ENCODE data around the gene SIRPD.

SIRPD gene

DNA sequence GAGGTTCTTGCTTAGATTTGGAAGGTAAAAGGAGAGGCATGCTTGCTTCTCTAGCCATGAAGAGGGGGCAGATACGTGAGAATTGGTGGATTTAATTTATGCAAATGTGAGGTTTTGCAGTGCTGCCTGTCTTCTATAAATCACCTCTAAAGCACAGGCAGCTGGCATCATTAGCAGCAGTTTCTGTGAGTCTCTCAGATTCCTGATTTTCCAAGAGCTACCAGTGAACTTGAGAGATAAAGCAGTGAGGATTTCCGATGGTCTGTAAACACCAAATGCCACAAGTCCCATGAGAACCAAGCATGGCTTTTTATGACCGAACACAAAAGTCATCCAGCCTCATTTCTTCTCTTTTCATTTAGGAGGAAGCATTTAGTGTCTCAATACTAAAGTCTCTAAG lies 63.1 kb downstream of the SIRPD start:
- DNase-seq (ENCODE audit: low spot score): no peak

DNA sequence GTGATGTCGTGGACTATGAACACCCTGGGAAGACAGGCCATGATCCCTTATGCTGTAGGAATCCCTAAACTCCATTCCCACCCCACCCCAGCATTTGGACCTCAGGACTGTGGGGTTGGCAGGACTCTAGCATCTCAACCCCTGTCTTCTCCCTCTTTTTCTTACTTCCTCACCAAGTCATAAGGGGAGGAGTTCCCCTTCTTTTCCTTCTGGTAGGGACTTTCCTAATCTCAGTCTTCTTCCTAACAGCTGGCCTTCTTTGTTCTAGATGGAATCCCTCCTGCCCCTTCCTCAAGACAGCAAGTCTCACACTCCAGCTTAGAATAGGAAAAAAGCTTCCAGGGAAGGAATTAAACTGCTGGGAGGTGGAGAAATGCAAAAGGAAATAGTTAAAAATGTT lies 64.0 kb downstream of the SIRPD start:
- DNase-seq (ENCODE audit: low spot score): no peak

DNA sequence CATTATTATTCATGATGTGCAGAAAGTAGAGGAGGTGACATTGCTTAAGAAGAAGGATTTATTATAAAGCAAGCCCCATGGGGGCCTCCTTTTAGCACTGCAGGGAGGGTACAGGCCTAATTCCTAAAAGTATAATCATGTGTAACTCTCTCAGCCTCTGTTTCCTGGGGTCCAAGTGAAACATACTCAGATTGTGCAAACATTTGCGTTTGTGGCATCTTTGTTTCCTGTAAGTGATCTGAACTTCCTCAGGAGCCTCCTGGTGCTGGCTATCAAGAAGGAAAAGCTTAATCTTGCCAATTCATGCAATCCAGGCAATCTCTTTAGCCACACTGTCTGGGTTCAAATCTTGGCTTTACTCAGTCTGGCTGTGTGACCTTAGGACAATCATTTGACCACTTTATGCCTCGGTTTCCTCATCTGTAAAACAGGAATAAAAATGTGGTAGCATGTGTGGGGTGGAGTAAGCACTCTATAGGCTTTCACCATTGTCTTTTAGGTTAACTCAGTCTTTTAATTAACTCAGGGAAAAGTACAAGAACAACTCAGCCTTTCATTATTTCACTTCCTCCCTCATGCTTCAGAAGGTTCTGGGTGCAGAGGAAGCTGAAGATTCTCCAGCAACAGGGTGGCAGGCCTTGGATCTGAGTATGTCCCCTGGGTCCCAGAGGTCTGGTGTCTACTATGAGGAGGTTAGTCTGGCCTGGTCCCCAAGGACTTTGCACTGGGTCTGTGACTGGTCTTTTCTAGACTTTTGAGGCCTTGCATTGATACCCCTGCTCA lies 65.5 kb downstream of the SIRPD start:
- no peak for DNase-seq (ENCODE audit: low spot score)

DNA sequence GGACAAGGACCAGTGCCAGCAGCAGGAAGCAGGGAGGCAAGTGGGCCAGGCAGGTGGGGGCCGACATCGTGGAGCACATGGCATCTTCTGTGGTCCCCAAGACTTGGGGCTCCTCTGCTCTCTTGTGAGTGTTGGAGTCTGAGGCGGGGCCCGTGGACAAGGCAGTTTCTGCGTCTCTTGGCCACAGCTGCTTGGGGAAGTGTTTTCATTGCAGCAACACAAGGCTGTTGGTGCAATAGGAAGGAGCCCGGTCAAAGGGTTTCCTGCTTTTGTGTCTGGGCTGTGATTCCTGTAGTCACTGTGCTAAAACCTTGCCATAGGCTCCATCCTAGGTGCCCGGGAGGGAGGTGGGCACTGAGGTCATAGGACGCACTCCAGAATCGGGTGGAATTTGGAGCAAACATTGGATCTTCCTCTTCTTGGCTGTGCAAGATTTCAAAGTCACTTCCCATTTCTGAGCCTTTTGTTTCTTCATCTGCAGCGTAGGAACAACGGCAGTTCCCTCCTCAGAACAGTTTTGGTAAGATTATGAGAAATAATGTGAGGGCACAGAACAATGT lies 66.1 kb downstream of the SIRPD start, which contains the start of gene SIRPB2:
Gene SIRPB2, minus strand, starts transcription at position 140 of the 560 bp plus-strand sequence. Its CDS starts 61 bp downstream, at position 79.
- DNase-seq (ENCODE audit: low spot score): no peak

DNA sequence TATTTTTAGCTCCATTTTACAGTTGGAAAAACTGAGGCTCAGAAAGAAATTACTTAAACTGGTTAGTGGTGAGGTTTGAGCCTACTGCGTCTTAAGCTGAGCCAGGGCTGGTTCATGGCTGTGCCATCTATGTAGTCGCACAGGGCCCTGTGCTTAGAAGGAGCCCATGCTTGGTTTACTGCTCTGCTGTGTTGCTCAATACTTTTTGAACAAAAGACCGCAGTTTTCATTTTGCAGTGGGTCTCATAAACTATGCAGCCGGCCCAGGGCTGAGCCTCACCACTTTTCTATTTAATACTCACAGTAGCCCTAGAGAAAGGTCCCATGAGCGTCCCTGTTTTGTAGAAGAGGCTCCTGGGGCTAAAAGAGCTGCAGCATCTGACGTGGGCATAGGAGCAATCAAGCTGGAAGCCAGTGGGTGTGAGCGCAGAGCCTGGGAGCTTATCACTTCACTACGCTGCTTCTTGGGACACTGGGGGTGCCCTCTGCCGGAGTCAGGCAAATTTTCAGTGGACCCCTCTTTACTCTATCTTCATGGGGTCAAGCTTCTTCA lies 66.8 kb downstream of the SIRPD start:
- DNase-seq (ENCODE audit: low spot score): no peak

DNA sequence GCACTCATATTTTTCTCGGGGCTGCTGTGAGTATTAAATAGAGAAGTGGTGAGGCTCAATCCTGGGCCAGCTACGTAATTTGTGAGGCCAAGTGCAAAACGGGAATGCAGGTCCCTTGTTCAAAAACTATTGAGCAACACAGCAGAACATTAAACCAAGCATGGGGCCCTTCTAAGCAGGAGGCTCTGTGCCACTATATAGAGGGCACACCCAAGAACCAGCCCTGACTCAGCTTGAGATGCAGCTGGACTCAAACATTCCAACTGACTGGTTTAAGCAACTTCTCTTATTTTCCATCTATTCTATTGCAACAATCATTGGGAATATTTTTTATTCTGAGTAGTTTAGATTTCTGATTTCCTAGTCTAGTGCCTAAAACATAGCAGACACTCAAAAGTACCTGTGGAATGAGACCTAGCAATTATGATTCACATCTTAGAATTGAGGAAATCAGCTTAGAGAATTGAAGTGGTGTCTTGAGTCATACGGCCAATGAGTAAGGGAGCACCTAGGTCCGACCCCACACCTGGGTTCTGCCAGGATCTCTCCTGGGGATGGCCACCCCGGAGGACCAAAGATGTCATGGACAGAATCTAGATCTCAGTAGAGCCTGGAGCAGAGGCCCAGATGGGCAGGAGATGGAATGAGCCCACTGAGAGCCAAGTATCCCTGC lies 67.6 kb downstream of the SIRPD start:
- DNase-seq (ENCODE audit: low spot score): no peak

DNA sequence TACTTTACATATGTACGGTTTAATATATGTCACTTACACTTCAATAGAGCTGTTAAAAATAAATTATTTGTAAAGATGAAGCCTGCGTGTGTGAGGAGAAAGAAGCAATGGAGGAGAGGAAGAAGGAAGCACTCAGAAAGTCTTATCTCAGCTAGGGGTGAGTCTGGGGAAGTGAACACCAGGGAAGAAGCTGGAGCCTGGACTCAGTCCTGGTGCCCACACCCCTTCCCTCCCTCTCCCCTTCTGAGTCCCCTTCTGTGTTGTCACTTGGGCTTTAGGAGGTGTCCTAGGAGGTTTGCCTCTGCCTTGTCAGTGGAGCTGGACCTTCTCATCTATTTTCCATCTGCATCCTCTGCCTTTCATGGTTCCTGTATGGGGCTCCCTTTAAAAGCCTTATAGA lies 68.2 kb downstream of the SIRPD start:
- no peak for DNase-seq (ENCODE audit: low spot score)

DNA sequence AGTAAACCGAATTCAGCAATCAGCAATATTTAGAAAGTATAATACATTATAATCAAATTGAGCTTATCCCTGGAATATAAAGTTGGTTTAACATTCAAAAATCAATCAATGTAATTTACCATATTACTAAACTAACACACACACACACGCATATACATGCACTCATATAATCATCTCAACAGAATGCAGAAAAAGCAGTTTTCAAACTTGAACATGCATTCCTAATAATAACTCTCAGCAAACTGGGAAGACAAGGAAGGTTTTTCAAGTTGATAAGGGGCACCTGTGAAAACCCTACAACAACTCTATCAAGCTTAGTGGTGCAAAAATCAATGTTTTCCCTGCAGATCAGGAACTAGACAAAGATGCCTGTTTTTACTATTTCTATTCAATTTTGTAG lies 70.9 kb downstream of the SIRPD start:
- no peak for DNase-seq (ENCODE audit: low spot score)

DNA sequence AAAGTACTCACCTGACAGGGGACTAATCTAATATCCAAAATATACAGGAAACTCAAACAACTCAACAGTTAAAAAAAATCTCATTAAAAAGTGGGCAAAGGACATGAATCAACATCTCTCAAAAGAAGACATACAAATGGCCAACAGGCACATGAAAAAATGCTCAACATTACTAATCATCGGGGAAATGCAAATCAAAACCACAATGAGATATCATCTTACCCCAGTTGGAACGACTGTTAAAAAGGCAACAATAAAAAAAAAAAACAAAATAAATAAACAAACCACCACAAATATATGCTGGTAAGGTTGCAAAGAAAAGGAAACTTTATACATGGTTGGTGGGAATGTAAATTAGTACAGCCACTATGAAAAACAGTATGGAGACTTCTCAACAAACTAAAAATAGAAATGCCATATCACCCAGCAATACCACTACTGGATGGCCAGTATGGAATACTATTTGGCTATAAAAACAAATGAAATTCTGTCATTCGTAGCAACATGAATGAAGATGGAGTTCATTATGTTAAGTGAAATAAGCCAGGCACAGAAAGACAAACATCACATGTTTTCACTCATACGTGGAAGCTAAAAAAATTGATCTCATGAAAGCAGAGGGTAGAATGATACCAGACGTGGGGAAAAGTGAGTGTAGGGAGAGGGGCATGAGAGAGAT lies 72.9 kb downstream of the SIRPD start:
- DNase-seq (ENCODE audit: low spot score): no peak

Measured in HuH-7.5 (cell line).